A549 (cell line): ENCODE data around the gene YIF1B.

Experiments
- KDM1A ChIP-seq: fragments of 200-600 bp; sonication (generic); IDR thresholded peaks from 2 replicates; pipeline ENCODE4 v1.6.1; 2016; ENCODE audit warnings: low read depth, mild to moderate bottlenecking
- RFX5 ChIP-seq: fragments of 450-650 bp; IDR thresholded peaks from 2 replicates; pipeline ENCODE4 v1.7.1; 2014; ENCODE audit warnings: antibody characterized with exemption, mild to moderate bottlenecking, moderate library complexity

- TF ChIP-seq RFX5 (no peak), KDM1A (no peak)
Measured at GRCh38 chr19:38274739-38275138, 41.0 kb downstream of the YIF1B start.
